Right ventricle myocardium superior (tissue), 1 donor: ENCODE results near the gene CHCHD10. TPM values are rescaled to one million over a fixed set of nuclear protein-coding genes. Genes with fewer than 3 reads are reported as not detected.

Source experiments
- ATAC-seq: fragments of 200-7000 bp; cut with Tn5 transposase; one replicate; pipeline ENCODE4 v1.9.1; 2020; ENCODE audit warnings: mild to moderate bottlenecking; ENCODE audit not compliant: poor library complexity
- DNase-seq: peaks from one replicate; pipeline ENCODE4 v3.0.0-alpha.2; 2020
- intact Hi-C: fragments of 100-400 bp; cut with DNase I; formaldehyde crosslinking; loops from one replicate; pipeline ENCODE4 v1.11.2; 2022
- total RNA-seq: library from RNA; stranded (reverse); fragmentation: NEBNext Ultra II Directional; extraction: Animal tissue kit (Norgen Biotek cat#: 25700); gene quantifications from one replicate; pipeline ENCODE4 v1.2.1, GENCODE V29; 2021
- donor health status: DM: no; HTN: yes; CAD: no; lungs with severe emphysema.

CHCHD10 gene
- total RNA-seq, 1 donor from 2014 or later = 1,600 TPM

DNA sequence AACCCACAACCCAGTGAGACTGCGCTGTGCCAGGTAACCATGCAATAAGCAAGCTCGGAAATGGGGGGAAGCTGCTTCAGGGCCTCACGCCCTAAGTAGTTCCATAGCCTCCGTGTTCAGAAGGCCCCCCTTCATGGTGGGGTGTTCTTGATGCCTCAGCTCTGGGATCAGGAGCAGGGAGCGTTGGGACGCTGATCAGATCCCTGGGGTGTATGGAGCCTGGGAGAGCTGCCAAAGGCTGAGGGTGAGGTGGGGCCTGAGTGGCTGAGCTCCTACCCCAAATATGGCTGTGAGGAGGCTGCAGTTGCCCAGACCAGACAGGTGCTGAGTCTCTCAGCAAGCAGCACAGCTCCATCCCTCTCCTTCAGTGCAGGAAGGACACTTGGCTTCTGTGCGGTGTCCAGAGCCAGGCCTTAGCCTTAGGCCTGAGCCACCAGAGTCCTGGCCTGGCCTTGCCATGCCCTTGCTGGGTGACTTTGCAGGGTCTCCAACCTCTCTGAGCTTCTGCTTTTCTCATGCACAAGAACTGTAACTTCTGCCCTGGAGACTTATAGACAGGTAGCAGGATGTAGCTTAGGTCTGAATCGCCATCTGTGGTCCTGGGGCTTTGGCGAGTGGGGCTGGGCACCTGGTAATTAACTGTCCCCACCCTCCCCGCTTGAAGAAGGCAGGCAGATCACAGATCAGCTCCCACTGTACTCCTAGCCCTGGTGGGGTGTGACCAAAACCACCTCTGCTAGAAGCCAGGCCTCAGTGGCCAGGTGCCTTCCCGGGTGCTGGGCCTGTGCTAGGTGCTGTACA, 10.2 kb upstream of the CHCHD10 start:
- intact Hi-C loops = no loop called here
- peak; percentile 76 for DNase-seq
- peak; percentile 60 for ATAC-seq

- intact Hi-C loops = no loop called here
- DNase-seq (no peak), ATAC-seq (no peak)
These were observed 8.1 kb upstream of the CHCHD10 start for GRCh38 chr22:23775779-23776375.

- DNase-seq (no peak), ATAC-seq (no peak)
- intact Hi-C loops = no loop called here
These were observed 7.2 kb upstream of the CHCHD10 start for GRCh38 chr22:23774922-23775436.

GRCh38 chr22:23774114-23774921, 6.5 kb upstream of the CHCHD10 start:
- ATAC-seq (no peak), DNase-seq (no peak)
- intact Hi-C loops = no loop called here

- DNase-seq = peak; percentile 65
- ATAC-seq = peak; percentile 69
- intact Hi-C loops = no loop called here
These were observed 5.8 kb upstream of the CHCHD10 start for GRCh38 chr22:23773483-23774113.

GRCh38 chr22:23772649-23773473, 5.1 kb upstream of the CHCHD10 start, which contains the start of gene MMP11:
Gene MMP11, plus strand, starts transcription at chr22:23772849. Its CDS starts 22 bp downstream, at chr22:23772871.
- intact Hi-C loops = no loop called here
- DNase-seq (peak; percentile 80), ATAC-seq (peak; percentile 36)

- ATAC-seq = no peak
- intact Hi-C loops = no loop called here
- no peak for DNase-seq
These were observed 4.5 kb upstream of the CHCHD10 start for GRCh38 chr22:23772315-23772648.

GRCh38 chr22:23769321-23769965, 1.7 kb upstream of the CHCHD10 start:
- ATAC-seq (no peak), DNase-seq (no peak)
- intact Hi-C loops = loop anchor here (5.0 kb wide), 1 partner anchor 78 kb away; no protein-coding TSS in a partner anchor

DNA sequence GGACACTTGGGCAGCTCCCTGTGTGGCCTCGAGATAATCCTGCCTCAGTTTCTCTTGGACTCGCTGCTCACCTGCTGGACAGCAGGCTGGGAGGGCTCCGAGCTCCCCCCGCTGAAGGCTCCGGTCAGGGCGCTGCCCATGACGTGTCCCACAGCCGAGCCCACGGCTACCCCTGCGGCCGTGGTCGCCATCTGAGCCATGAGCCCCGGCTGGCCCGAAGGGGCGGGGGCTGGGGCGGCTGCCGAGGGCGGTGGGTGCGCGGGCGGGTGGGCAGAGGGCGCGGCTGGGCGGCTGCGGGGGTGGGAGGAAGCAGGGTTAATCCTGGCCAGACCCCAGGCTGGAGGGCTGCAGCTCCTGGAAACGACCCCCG, 484 bp downstream of the CHCHD10 start:
- intact Hi-C loops = loop anchor here (5.0 kb wide), 1 partner anchor 80 kb away; no protein-coding TSS in a partner anchor
- no peak for DNase-seq
- ATAC-seq = peak; percentile 5

GRCh38 chr22:23764899-23765881, 2.6 kb downstream of the CHCHD10 start:
- intact Hi-C loops = loop anchor here (5.0 kb wide), 1 partner anchor 82 kb away; no protein-coding TSS in a partner anchor
- no peak for DNase-seq
- ATAC-seq = no peak

DNA sequence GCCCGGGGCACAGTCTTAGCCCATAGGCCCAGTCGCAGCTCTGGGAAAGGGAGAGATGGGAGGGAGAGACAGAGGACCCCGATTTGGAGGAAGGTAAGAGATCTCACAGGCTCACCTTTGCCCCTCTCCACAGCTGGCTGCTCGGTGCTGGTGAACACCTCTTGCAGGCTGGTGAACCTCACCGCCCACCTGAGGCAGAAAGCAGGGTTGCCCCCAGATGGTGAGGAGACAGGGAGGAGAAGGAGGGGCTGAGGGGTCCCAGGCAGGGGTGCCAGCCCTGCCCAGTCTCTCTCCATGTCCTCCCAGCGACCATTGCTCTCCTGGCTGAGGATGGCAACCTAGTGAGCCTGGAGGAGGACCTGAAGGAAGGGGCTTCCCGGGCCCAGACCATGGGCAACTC, 3.8 kb downstream of the CHCHD10 start:
- DNase-seq (no peak), ATAC-seq (no peak)
- intact Hi-C loops = no loop called here

DNA sequence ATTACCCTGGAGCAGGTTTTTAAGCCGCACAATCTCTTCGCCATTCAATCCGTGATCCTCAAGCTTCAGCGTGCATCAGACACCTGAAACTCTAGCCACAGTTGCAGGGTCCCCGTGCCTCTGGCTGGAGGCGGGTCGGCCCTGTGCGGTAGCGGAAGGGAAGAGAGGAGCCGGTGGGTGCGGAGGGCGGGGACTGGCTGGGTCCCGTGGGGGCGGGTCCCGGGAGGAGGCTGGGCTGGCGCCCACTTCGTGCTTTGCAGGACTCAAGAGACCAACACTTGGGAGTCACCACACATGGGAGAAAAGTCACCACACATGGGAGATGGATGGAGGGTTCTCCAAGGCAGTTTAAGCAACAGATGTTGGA, 4.2 kb downstream of the CHCHD10 start:
- DNase-seq = peak; percentile 72
- ATAC-seq = no peak
- intact Hi-C loops = no loop called here

- intact Hi-C loops = no loop called here
- peak; percentile 56 for DNase-seq
- ATAC-seq = no peak
These were observed 4.8 kb downstream of the CHCHD10 start, which contains the start of gene C22orf15 for GRCh38 chr22:23762842-23763578. Gene C22orf15, plus strand, starts transcription at chr22:23762990. Its CDS starts 317 bp downstream, at chr22:23763307.

DNA sequence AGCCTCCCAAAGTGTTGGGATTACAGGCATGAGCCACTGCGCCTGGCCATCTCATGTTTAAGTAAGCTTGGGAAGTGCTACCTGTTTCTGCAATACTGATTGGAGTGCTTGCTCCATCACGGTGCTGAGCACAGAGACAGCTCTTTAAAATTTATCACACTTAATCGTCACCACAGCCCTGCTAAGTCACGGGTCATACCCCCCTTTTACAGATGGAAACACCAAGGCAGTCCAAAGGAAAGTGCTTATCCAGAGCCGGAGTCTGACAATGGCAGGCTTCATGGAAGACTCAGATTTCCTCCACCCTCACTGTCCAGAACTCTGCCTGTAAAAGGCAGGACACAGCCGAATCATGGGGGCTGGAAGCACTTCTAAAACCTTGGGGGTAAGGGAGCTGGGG, 7.7 kb downstream of the CHCHD10 start:
- no peak for ATAC-seq
- intact Hi-C loops = no loop called here
- no peak for DNase-seq

GRCh38 chr22:23759566-23759965, 8.2 kb downstream of the CHCHD10 start:
- no peak for DNase-seq
- ATAC-seq = no peak
- intact Hi-C loops = no loop called here

GRCh38 chr22:23756891-23757290, 10.9 kb downstream of the CHCHD10 start:
- intact Hi-C loops = no loop called here
- DNase-seq = no peak
- ATAC-seq = no peak
